HepG2 (cell line): Measurements from ENCODE around the gene CDC34. TPM values are rescaled to one million over a fixed set of nuclear protein-coding genes. Genes with fewer than 3 reads are reported as not detected.

ENCODE experiments used
- ATAC-seq: fragments of 200-7000 bp; cut with Tn5 transposase; 3 replicates; pipeline ENCODE4 v1.9.1; 2020; ENCODE audit warnings: mild to moderate bottlenecking, moderate library complexity
- BruUV-seq: library from RNA; stranded (reverse); fragments of 400-500 nt; replicated peaks from 2 replicates; lab custom pipeline; 2021; lab: Mats Ljungman, UMichigan
- CTCF ChIA-PET: fragments of 300-600 bp; formaldehyde crosslinking; extraction: SDS; loops from one replicate; lab custom pipeline; 2021; ENCODE audit warnings: low total read pairs, inconsistent platforms, low intra/inter-chr PET ratio; lab: Yijun Ruan, JAX
- POLR2A ChIA-PET: fragments of 350-600 bp; sonication (Branson Sonifier 250); formaldehyde crosslinking; loops from one replicate; lab custom pipeline; 2020; ENCODE audit warnings: antibody characterized with exemption, inconsistent platforms; lab: Yijun Ruan, JAX
- DNase-seq: peaks from one replicate; pipeline ENCODE4 v3.0.0-alpha.2; 2015; ENCODE audit warnings: low spot score
- FAIRE-seq: peaks from 3 replicates; lab custom pipeline; 2011; peaks lifted over from hg19 to GRCh38; lab: Jason Lieb, UNC
- H2AFZ ChIP-seq: one replicate; pipeline ENCODE4 v1.6.1; 2011; ENCODE audit warnings: low read length, inconsistent platforms
- H3K27ac ChIP-seq: fragments of 300-600 bp; 3 replicates; pipeline ENCODE4 v1.8.0; 2011; ENCODE audit warnings: mixed run types, mild to moderate bottlenecking, mixed read lengths, low read length, inconsistent platforms; ENCODE audit not compliant: insufficient read depth; ENCODE audit errors: extremely low read length
- H3K27me3 ChIP-seq, 2 experiments: fragments of 200-600 bp in 1 of 2; 2 replicates in 1 of 2; 3 replicates in 1 of 2; pipeline versions ENCODE4 v1.6.0 to v1.8.0; 2011; ENCODE audit warnings: low read length in 2 of 2, mild to moderate bottlenecking in 2 of 2, moderate library complexity in 2 of 2, inconsistent platforms in 1 of 2; ENCODE audit not compliant: insufficient read depth in 2 of 2, control insufficient read depth in 1 of 2
- H3K36me3 ChIP-seq, 2 experiments: fragments of 200-600 bp in 1 of 2; replicated peaks in 1 of 2; 2 replicates in 1 of 2; 3 replicates in 1 of 2; pipeline versions ENCODE4 v1.5.1 to v1.8.0; 2011; ENCODE audit warnings: low read length in 2 of 2, inconsistent platforms in 1 of 2; ENCODE audit not compliant: insufficient read depth in 2 of 2, control insufficient read depth in 1 of 2
- H3K4me1 ChIP-seq: 2 replicates; pipeline ENCODE4 v1.5.1; 2012; ENCODE audit warnings: low read length, inconsistent platforms; ENCODE audit not compliant: insufficient read depth
- H3K4me2 ChIP-seq: 2 replicates; pipeline ENCODE4 v1.6.0; 2011; ENCODE audit warnings: low read depth, low read length, inconsistent platforms
- H3K4me3 ChIP-seq, 3 experiments: fragments of 200-600 bp in 1 of 3; sonication (generic), shearing (Covaris generic) in 1 of 3; replicated peaks in 1 of 3; 2 replicates each; pipeline ENCODE4 v1.5.1; 2011 to 2016; ENCODE audit warnings: low read length in 3 of 3, inconsistent platforms in 2 of 3, low read depth in 2 of 3, mild to moderate bottlenecking in 2 of 3, control low read depth in 1 of 3, mixed read lengths in 1 of 3; ENCODE audit not compliant: insufficient read depth in 1 of 3
- H3K79me2 ChIP-seq: one replicate; pipeline ENCODE4 v1.6.1; 2011; ENCODE audit warnings: low read length, inconsistent platforms; ENCODE audit not compliant: insufficient read depth
- H3K9ac ChIP-seq: 2 replicates; pipeline ENCODE4 v1.6.0; 2011; ENCODE audit warnings: mild to moderate bottlenecking, low read depth, low read length, inconsistent platforms; ENCODE audit not compliant: insufficient read depth
- H3K9me3 ChIP-seq: 2 replicates; pipeline ENCODE4 v1.5.1; 2012; ENCODE audit warnings: mild to moderate bottlenecking, low read length
- H4K20me1 ChIP-seq: 2 replicates; pipeline ENCODE4 v1.6.0; 2011; ENCODE audit warnings: inconsistent platforms, mild to moderate bottlenecking, low read length, moderate library complexity; ENCODE audit not compliant: insufficient read depth
- ATF2 ChIP-seq: sonication (generic); formaldehyde crosslinking; IDR thresholded peaks from 2 replicates; pipeline ENCODE4 v1.4.0; 2020; ENCODE audit warnings: missing genetic modification reagents
- ATF6 ChIP-seq: sonication (generic); formaldehyde crosslinking; conservative IDR thresholded peaks from 2 replicates; pipeline ENCODE4 v1.4.0; 2020; ENCODE audit warnings: missing genetic modification reagents
- DPF2 ChIP-seq: sonication (generic); formaldehyde crosslinking; IDR thresholded peaks from 2 replicates; pipeline ENCODE4 v1.4.0; 2020; ENCODE audit warnings: mild to moderate bottlenecking, low read depth, missing genetic modification reagents, borderline replicate concordance
- GATAD2A ChIP-seq: IDR thresholded peaks from 2 replicates; pipeline ENCODE4 v1.6.1; 2016
- GLMP ChIP-seq: sonication (generic); formaldehyde crosslinking; IDR thresholded peaks from 2 replicates; pipeline ENCODE4 v1.9.0; 2021; ENCODE audit warnings: missing genetic modification reagents, mild to moderate bottlenecking, borderline replicate concordance
- HMG20B ChIP-seq: conservative IDR thresholded peaks from 2 replicates; pipeline ENCODE4 v1.6.1; 2016; ENCODE audit warnings: missing genetic modification reagents, missing compliant biosample characterization
- MAX ChIP-seq: IDR thresholded peaks from 2 replicates; pipeline ENCODE4 v1.6.1; 2012; ENCODE audit warnings: inconsistent platforms
- POLR2AphosphoS2 ChIP-seq: IDR thresholded peaks from 2 replicates; pipeline ENCODE4 v1.6.1; 2011; ENCODE audit warnings: low read depth, low read length, improper control_type of control experiment
- RELA ChIP-seq: sonication (generic); formaldehyde crosslinking; IDR thresholded peaks from 2 replicates; pipeline ENCODE4 v1.4.0; 2020; ENCODE audit warnings: missing genetic modification reagents
- SP1 ChIP-seq, 2 experiments: fragments of 450-650 bp in 1 of 2; sonication (generic) in 1 of 2; formaldehyde crosslinking in 1 of 2; IDR thresholded peaks; 2 replicates each; pipeline versions ENCODE4 v1.4.0 to v1.6.1; 2016 to 2020; ENCODE audit warnings: missing genetic modification reagents in 1 of 2
- XRCC5 ChIP-seq: fragments of 200-400 bp; formaldehyde crosslinking; optimal IDR thresholded peaks from 2 replicates; pipeline ENCODE3; 2017; ENCODE audit warnings: mild to moderate bottlenecking, low read length
- ZBTB8A ChIP-seq: sonication (generic); formaldehyde crosslinking; IDR thresholded peaks from 2 replicates; pipeline ENCODE4 v1.4.0; 2020; ENCODE audit warnings: mild to moderate bottlenecking, low read depth, missing genetic modification reagents, borderline replicate concordance
- ZFP37 ChIP-seq: sonication (generic); formaldehyde crosslinking; IDR thresholded peaks from 2 replicates; pipeline ENCODE4 v1.4.0; 2020; ENCODE audit warnings: missing genetic modification reagents, borderline replicate concordance
- ZFYVE20 ChIP-seq: sonication (generic); formaldehyde crosslinking; IDR thresholded peaks from 2 replicates; pipeline ENCODE4 v1.8.0; 2023; ENCODE audit warnings: low read depth, mild to moderate bottlenecking, moderate library complexity, missing genetic modification reagents, borderline replicate concordance
- ZNF274 ChIP-seq: sonication (generic); formaldehyde crosslinking; IDR thresholded peaks from 2 replicates; pipeline ENCODE4 v1.5.1; 2020; ENCODE audit warnings: mild to moderate bottlenecking, missing genetic modification reagents
- ZNF33A ChIP-seq: sonication (generic); formaldehyde crosslinking; IDR thresholded peaks from 2 replicates; pipeline ENCODE4 v1.5.1; 2020; ENCODE audit warnings: missing genetic modification reagents, mild to moderate bottlenecking, moderate library complexity, borderline replicate concordance
- ZNF460 ChIP-seq: sonication (generic); formaldehyde crosslinking; IDR thresholded peaks from 2 replicates; pipeline ENCODE4 v1.5.1; 2020; ENCODE audit warnings: missing genetic modification reagents, mild to moderate bottlenecking, borderline replicate concordance
- WGBS: methylation state at CpG from one replicate; pipeline ENCODE4 v1.1.6; 2017; ENCODE audit warnings: low lambda C conversion rate; 5-methylcytosine and 5-hydroxymethylcytosine counted together
- in situ Hi-C: cut with HindIII; loops from 2 replicates; pipeline ENCODE4 v1.10.0; 2017; ENCODE audit warnings: low pct_unique_long_range_greater_than_20kb; ENCODE audit not compliant: extremely low pct_ligation_motif_present
- intact Hi-C: fragments of 100-400 bp; cut with micrococcal nuclease; formaldehyde crosslinking; loops from one replicate; pipeline ENCODE4 v1.10.0; 2022; ENCODE audit not compliant: unreplicated experiment
- polyA plus RNA-seq, 8 experiments: library from polyadenylated mRNA; depleted of rRNA in 3 of 8; stranded (reverse) in 7 of 8; unstranded in 1 of 8; fragments of >200 nt; fragmentation: Illumina TruSeq in 4 of 8; extraction: Trizol in 4 of 8; gene quantifications; 2 replicates each; pipeline versions ENCODE4 v1.2.1 to v1.2.3, GENCODE V29; 2011 to 2016; ENCODE audit warnings: low read depth in 4 of 8, missing spikeins in 1 of 8, mixed read lengths in 1 of 8; ENCODE audit not compliant: insufficient read depth in 1 of 8
- total RNA-seq, 5 experiments: library from RNA; depleted of rRNA; stranded (reverse); fragments of >200 nt; fragmentation: Illumina TruSeq; extraction: Trizol; gene quantifications; 2 replicates each; pipeline ENCODE4 v1.2.3, GENCODE V29; 2016; ENCODE audit warnings: low read depth in 1 of 5

Gene CDC34
- total and polyA plus RNA-seq, 2 of the 13 experiments (the other 11 are each of a cell fraction or from before 2014, with no cell fraction given), result 138 to 150 TPM

- no peak for TF ChIP-seq GLMP (CRISPR knock-in tag)
- TF ChIP-seq POLR2AphosphoS2, result no peak
- no peak for TF ChIP-seq ATF2 (CRISPR knock-in tag)
Measured at GRCh38 chr19:554817-555216, 23.3 kb downstream of the CDC34 start (continued).

- no peak overlapping the region for H2AFZ ChIP-seq
- no peak overlapping the region for H3K9ac ChIP-seq
- H3K27ac ChIP-seq, result no peak overlapping the region
- in situ Hi-C loops, result no loop called here
- H3K4me2 ChIP-seq, result 0 out of 2 replicates have a peak overlapping the region, but pooled peaks have one; percentile 7
- H3K9me3 ChIP-seq, result no peaks in the 10 kb centered on the region
- BruUV-seq, result no TSS peak
- intact Hi-C loops, result no loop called here
- 50% methylated on average over 11 of the region's 14 CpGs for WGBS
- no peak for TF ChIP-seq SP1 (IDR thresholded peaks at IDR 0.05)
- TF ChIP-seq SP1 (CRISPR knock-in tag; IDR thresholded peaks at IDR 0.05), result no peak
- TF ChIP-seq XRCC5, result no peak
- TF ChIP-seq HMG20B, result no peak
- TF ChIP-seq MAX, result 0 out of 2 replicates have a peak, but pooled peaks have one; percentile 32
- no peak for TF ChIP-seq ZBTB8A (CRISPR knock-in tag)
- no peak for TF ChIP-seq ZNF33A (CRISPR knock-in tag)
- TF ChIP-seq DPF2 (CRISPR knock-in tag), result peak; percentile 8; the same call in 1 of the 2 replicates
- no peak for TF ChIP-seq RELA
- no peak for TF ChIP-seq ZFYVE20 (CRISPR knock-in tag)
- TF ChIP-seq ZFP37 (CRISPR knock-in tag), result no peak
- no peak for TF ChIP-seq ATF6 (CRISPR knock-in tag)
- TF ChIP-seq ZNF460 (CRISPR knock-in tag), result 0 out of 2 replicates have a peak, but pooled peaks have one; percentile 79
- no peak for TF ChIP-seq GATAD2A (CRISPR knock-in tag)
- no peak for TF ChIP-seq ZNF274
- no peaks in the 10 kb centered on the region for H4K20me1 ChIP-seq
- peaks cover 64% of the 10 kb centered on the region for H3K4me1 ChIP-seq
- ATAC-seq (no peak), DNase-seq (no peak), FAIRE-seq (no peak)
- POLR2A ChIA-PET, result interaction anchor here (0.7 to 3.8 kb wide), 18 partner anchors 11 to 183 kb away, joined by 3 to 45 read pairs (median 8); partner anchors contain the start of genes BSG and CDC34
- no peak overlapping the region for H3K4me3 ChIP-seq
- no peaks in the 10 kb centered on the region for H3K36me3 ChIP-seq
- CTCF ChIA-PET, result no interaction called here
- H3K79me2 ChIP-seq, result no peaks in the 10 kb centered on the region
- H3K27me3 ChIP-seq, result peaks cover 3% of the 10 kb centered on the region in 2 experiments; a peak in 2 of 5 replicates
Measured at GRCh38 chr19:555474-555808, 23.9 kb downstream of the CDC34 start.
